ENCODE measurements around the gene ARHGAP40.
A peak's percentile ranks its signal among the peaks of the same experiment; 100 is the strongest.

Gene ARHGAP40

GRCh38 chr20:38651562-38651961 is 50.0 kb downstream of the ARHGAP40 start:
- no peak for DNase-seq (ENCODE audit: low spot score)

- no peak for DNase-seq (ENCODE audit: low spot score)
These were observed 51.4 kb downstream of the ARHGAP40 start for GRCh38 chr20:38652995-38653394.

GRCh38 chr20:38657390-38657789 is 55.8 kb downstream of the ARHGAP40 start:
- DNase-seq (ENCODE audit: low spot score) = no peak

- DNase-seq (ENCODE audit: low spot score) = no peak
These were observed 57.4 kb downstream of the ARHGAP40 start for GRCh38 chr20:38658879-38659596.

GRCh38 chr20:38659597-38659880 is 57.9 kb downstream of the ARHGAP40 start:
- DNase-seq (ENCODE audit: low spot score) = no peak

- no peak for DNase-seq (ENCODE audit: low spot score)
These were observed 58.8 kb downstream of the ARHGAP40 start for GRCh38 chr20:38660429-38660828.

GRCh38 chr20:38663660-38664059 is 62.1 kb downstream of the ARHGAP40 start:
- no peak for DNase-seq (ENCODE audit: low spot score)

- DNase-seq (ENCODE audit: low spot score) = no peak
These were observed 62.7 kb downstream of the ARHGAP40 start for GRCh38 chr20:38664284-38664683.

- no peak for DNase-seq (ENCODE audit: low spot score)
These were observed 63.5 kb downstream of the ARHGAP40 start for GRCh38 chr20:38665094-38665493.

- DNase-seq (ENCODE audit: low spot score) = no peak
These were observed 64.1 kb downstream of the ARHGAP40 start for GRCh38 chr20:38665506-38666285.

- no peak for DNase-seq (ENCODE audit: low spot score)
These were observed 65.9 kb downstream of the ARHGAP40 start for GRCh38 chr20:38667417-38667956.

- no peak for DNase-seq (ENCODE audit: low spot score)
These were observed 68.1 kb downstream of the ARHGAP40 start for GRCh38 chr20:38669688-38670087.

- no peak for DNase-seq (ENCODE audit: low spot score)
These were observed 69.2 kb downstream of the ARHGAP40 start for GRCh38 chr20:38670786-38671185.

- DNase-seq (ENCODE audit: low spot score) = no peak
These were observed 69.6 kb downstream of the ARHGAP40 start for GRCh38 chr20:38671186-38671585.

- DNase-seq (ENCODE audit: low spot score) = no peak
These were observed 70.2 kb downstream of the ARHGAP40 start for GRCh38 chr20:38671701-38672292.

- no peak for DNase-seq (ENCODE audit: low spot score)
These were observed 70.9 kb downstream of the ARHGAP40 start for GRCh38 chr20:38672504-38672903.

- no peak for DNase-seq (ENCODE audit: low spot score)
These were observed 71.7 kb downstream of the ARHGAP40 start for GRCh38 chr20:38673261-38673660.

- no peak for DNase-seq (ENCODE audit: low spot score)
These were observed 72.1 kb downstream of the ARHGAP40 start for GRCh38 chr20:38673725-38674091.

- DNase-seq (ENCODE audit: low spot score) = peak; percentile 75
These were observed 72.6 kb downstream of the ARHGAP40 start for GRCh38 chr20:38674092-38674764.

- DNase-seq (ENCODE audit: low spot score) = no peak
These were observed 73.1 kb downstream of the ARHGAP40 start for GRCh38 chr20:38674765-38675133.

GRCh38 chr20:38676576-38676975 is 75.0 kb downstream of the ARHGAP40 start:
- no peak for DNase-seq (ENCODE audit: low spot score)

GRCh38 chr20:38680500-38681306 is 79.1 kb downstream of the ARHGAP40 start:
- DNase-seq (ENCODE audit: low spot score) = no peak

Measured in globus pallidus (tissue), 1 donor.